Measurements from ENCODE around the gene ADGRD1.

The ADGRD1 gene

DNA sequence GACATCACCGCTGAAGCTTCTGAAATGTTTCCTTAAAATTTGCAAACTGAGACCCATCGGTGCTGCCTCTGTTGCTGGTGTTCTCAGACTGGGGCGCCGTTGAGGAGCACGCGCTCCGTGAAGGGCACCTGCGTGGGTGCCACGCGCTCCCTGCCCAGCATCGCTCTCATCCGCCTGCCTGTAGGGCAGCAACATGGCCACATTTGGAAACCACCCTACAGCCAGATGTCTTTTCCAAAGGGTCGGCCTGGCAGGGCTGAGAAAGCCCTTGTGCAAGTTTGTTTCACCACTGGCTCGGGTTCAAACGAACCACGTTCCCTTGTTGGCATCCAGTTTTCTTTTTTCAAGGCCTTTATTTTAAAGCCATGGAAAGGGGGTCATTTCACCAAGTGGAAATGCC lies 13.9 kb downstream of the ADGRD1 start:
- no peak for DNase-seq

DNA sequence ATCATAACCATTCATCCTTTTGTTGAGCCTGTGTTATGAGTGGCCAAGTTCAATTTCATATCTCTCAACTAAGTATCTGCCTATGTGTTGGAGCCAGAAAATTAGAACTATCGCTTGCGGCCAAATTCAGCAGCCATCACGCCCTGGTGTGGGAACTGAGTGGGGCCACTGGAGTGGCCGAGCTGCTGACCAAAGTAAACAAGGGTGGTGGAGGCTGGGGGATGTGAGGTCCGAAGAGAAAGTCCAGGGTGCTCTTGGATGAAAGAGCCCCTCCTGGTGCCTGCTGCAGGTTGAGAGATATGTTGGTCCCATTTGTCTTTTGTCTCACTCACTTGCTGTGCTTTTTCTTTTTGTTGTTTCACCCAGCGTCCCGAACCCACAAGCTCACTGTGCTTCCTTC lies 14.9 kb downstream of the ADGRD1 start:
- DNase-seq: no peak

DNA sequence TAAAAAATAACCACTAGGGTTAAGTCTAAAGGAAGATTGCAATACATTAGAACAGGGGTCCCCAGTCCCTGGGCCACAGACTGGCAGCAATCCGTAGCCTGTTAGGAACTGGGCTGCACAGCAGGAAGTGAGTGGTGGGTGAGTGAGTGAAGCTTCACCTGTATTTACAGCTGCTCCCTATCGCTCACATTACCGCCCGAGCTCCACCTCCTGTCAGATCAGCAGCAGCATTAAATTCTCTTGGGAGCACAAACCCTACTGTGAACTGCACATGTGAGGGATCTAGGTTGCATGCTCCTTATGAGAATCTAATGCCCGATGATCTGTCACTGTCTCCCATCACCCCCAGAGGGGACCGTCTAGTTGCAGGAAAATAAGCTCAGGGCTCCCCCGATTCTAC lies 15.5 kb downstream of the ADGRD1 start:
- DNase-seq: no peak

DNA sequence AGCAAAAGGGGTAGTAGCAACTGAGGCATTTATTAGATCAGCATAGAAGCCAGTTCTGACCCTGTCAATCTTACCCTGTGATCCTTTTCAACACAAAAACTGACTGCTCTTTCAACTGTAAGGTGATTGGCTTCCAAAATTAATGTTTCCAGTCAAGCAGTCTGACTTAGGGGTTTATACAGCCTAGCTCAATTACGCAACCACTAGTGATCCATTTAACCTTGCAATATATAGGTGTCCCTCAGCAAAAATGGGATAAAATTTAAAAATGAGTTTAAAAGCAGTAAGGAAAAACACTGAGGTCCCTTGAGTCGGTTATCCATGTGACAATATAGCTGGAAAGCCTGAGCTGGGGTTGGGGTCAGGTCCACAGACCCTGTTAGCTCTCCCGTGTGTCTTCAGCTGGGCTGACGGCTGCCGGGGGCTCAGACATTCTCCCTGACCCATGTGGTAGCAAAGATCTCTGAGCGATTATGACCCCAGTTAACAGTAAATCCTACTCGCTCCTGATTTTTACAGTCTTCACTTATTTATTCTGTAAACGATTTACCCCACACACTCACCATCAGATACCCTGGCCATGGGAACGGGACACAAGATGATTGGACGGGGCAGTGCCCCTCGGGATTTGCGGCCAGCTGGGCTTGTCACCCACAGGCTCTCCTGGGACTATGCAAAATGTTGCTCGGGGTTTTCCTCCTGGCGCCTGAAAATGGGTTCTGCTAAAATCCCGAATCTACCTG lies 16.6 kb downstream of the ADGRD1 start:
- no peak for DNase-seq

DNA sequence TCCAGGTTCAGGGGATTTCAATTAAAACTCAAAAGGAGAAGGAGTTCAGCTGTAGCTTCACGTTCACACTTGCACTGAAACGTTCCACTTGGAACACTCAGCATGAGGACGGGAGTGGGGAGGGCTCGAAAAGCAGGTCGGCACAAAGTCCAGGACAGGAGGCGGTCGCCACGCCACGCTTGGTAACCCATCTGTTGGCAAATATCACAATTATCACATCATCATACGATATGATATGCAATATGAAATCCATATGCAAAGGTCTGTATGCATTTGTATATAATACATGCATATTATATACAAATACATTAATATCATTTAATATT lies 17.2 kb downstream of the ADGRD1 start:
- DNase-seq: no peak

DNA sequence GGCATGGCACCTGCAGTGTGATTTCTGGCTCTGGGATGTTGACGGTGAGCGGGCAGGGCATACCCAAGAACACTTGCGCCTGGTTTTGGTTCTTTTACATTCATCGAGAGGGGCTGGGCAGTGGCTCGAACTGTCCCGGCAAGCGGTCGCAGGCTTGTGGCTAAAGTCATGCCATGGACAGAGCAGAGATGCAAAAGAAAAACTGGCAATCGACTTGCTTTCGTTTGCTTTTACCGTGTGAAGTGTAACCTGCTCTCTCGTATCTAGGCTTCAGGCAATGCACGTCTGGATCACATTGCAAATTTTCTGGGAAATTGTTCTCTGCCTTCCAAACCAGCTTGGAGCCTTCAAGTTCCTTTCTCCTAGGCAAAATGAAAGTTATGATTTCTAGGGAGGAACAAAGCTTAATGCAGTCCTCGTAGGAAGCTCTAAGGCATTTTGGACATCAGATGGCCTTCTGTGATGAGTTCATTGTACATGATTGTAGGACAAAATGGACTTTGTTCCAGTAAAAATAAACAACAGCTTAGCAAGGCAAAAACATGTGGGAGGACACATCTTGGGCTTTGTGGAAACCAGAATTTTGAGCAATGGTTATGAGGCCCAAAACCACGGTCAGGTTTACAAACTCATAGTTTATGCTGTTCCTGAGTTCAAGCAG lies 18.3 kb downstream of the ADGRD1 start:
- no peak for DNase-seq

DNA sequence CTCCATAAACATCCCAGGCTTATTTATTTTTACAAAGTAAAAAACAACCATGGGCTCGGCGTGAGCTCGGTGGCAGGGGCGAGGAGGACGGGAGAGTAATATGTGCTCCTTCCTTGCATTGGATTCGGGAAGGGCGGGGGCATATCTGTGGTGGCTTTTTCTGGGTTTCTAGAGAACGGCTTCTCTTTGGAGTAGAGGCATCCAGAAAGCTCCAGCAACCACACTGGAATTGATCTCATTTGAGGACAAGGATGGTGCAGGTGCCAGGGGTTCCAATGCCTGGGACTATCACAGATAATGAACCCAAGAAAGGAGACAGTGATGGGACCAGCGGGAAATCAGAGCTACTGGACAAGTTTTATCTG lies 18.9 kb downstream of the ADGRD1 start:
- no peak for DNase-seq

DNA sequence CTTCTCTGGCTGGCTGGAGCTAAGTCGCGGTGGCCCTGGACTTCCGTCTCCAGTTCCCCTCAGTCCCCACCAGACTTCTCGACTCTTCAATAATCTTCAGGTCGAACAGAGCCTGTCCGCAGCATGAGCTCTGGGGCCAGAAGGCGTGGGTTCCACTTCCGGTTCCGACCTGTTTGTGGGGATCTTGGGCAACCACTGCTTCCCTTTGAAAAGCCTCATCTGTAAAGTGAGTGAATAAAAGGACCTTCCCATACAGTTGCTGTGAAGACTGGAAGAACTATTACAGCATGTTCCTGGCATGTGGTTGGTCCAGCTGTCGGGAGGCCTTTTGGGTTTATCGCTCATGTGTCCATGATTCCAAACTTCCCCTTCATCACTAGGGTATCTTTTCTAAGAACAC lies 19.4 kb downstream of the ADGRD1 start:
- DNase-seq: no peak

DNA sequence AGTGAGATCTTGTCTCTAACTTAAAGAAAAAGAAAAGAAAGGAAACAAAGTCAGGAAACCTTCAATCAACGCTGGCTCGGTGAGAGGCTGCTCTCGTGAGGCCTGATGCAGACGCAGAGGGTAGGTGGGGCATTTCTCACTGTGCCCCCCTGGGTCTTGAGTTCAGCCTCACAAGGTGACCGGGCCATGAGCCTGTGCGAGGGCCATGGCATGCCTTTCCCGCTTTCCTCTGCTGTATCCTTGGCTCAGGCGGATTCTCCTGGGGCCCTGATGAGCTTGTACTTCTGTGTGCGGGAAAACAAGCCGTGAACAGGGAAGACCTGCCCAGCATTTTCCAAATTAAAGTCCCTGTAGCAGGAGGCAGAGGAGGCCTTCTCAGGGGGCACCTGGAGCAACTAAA lies 20.2 kb downstream of the ADGRD1 start:
- no peak for DNase-seq

DNA sequence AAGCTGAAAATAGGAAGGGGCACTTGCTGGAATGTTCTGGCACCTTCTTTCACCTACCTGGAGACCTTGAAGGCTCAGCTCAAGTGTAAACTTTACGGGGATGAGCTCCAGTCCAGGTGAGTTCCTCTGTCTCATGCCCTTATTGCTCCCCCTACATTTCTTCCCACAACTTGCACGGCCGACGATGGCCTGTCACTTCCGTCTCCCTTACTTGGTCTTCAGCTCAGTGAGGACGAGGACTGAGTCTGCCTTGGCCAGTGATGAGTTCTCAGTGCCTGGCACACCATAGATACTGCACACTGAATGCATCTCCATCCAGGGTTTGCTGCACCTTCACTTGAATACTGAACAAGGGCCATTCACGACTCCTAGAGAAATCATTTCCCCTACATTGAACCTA lies 21.4 kb downstream of the ADGRD1 start:
- DNase-seq: no peak

DNA sequence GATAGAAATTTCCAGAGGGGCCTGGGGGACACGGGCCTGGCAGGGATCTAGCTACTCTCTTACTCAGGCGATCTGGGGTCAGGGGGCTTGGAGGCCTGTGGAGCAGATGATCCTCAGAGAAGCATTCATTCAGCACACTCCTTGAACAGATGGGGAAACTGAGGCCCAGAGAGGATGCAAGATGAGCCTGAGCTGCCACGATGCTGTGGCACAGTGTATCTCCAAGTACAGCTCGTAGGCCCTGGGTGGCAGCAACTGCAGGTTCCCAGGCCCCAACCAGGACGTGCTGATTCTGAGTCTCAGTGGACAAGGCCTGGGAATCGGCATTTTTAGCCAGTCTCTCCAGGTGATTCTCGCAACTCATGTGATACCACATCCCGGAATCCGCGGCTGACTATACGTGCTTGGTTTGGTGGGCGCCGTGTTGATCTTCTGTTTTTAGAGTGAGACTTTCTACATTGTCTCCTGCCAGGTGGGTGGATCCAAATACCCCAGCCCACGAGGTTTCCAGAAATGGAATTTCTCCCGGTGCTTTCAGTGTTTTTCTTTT lies 22.5 kb downstream of the ADGRD1 start:
- no peak for DNase-seq

DNA sequence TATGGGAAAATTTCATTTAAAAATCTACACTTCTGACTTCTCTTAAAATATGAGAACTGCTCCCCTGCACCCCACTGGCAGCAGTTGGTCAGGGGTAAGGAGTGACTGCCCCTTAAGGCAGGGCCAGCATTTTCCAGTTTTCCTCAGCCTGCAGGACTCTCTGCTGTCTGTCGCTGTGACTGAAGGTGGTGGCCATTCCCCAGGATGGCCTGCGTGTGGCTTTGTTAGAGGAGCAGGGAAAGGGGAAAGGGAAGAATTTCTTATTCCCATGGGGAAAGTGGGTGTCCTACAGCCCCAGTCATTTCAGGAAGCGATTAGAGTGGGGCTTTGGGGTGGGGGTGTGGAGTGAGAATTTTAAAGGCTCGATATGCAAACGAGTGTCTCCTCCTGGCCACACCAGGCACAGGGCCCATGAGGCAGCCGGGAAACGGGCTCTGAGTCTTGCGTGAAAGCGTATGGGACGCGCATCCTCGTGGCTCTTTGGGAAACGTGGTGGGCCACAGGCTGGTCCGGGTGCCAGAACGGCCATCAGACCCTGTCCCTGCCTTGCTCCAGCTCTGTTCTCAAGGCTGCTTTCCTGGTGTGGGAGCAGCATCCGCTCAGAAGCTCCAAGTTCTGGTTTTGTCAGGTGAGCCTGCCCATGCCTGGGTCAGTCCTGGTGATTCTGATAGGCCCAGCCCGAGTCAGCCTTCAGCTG lies 23.5 kb downstream of the ADGRD1 start:
- no peak for DNase-seq

DNA sequence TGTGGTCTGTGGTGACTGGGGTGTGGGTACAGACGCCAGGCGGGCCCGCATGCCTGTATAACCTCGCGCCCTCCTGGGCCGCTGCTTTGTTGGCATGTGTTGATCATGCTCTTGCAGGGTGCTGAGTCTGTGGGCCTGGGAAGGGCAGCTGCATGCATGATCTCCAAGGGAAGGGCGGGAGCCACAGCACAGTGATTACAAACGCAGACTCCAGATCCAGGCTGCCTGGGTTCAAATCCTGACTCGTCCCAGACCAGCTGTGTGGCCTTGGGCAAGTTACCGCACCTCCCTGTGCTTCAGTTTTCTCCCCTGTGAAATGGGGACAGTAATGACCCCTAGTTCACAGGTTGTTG lies 24.0 kb downstream of the ADGRD1 start:
- DNase-seq: no peak

DNA sequence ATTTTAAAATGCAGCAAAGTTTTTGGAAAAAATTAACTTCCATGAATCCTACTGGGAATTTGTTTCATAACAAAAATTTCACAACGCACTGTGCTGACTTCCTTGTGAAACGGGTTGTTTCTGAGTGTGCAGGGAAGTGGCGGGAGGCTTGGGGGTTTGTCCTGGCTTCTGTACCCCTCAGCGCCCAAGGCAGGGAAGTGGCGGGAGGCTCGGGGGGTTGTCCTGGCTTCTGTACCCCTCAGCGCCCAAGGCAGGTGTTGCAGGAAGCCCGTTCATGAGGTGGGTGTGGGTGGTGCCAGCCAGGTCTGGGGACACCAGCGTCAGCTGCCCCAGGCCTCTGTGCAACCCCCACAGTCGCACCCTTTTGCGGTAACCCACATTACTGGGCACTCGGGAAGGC lies 25.1 kb downstream of the ADGRD1 start:
- no peak for DNase-seq

DNA sequence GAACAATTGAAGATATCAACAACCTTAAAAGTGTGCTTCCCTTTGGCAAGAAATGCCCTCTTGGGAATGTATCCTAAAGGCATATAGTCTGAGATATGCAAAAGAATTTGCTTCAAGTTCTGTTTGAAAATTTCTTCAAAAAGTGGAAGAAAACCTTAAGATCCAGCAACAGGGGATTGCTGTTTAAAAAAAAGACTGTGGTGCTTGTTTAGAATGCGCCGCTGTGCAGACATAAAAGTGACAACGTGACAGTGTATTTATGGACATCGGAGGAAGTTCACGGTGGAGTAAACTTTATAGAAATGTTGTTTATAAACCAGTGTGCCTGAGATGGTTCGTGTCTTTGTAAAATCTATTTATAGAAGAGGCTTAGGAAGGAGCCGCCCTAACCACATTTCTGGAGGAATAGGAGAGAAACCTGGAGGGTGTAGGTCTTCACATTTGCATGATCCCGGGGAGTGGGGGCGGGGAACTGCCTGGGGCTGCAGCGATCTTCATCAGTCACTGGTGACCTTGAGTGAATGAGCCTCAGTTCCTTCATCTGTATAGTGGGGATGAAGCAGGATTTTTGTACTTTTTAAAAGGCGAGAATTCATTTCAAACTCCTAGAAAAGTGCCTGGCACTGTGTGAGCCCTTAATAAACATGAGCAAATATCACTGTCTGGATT lies 27.5 kb downstream of the ADGRD1 start:
- DNase-seq: no peak

DNA sequence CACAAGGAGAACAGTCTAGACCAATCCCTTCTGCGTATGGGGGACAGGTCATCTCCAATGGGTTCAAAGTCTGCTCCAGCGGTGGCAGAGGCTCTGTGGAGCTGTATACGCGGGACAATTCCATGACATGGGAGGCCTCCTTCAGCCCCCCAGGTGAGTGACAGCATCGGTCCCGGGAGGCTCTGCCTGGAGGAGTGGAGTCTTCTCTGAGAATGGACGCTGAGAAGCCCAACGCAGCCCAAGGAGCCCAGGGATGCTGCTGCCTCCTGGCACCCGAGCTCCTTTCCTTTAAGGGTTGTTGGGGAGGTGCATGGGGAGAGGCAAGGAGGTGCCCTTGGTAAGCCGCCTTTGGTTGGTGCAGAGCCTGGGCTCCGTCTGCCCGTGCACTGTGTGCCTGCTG lies 28.2 kb downstream of the ADGRD1 start:
- no peak for DNase-seq

DNA sequence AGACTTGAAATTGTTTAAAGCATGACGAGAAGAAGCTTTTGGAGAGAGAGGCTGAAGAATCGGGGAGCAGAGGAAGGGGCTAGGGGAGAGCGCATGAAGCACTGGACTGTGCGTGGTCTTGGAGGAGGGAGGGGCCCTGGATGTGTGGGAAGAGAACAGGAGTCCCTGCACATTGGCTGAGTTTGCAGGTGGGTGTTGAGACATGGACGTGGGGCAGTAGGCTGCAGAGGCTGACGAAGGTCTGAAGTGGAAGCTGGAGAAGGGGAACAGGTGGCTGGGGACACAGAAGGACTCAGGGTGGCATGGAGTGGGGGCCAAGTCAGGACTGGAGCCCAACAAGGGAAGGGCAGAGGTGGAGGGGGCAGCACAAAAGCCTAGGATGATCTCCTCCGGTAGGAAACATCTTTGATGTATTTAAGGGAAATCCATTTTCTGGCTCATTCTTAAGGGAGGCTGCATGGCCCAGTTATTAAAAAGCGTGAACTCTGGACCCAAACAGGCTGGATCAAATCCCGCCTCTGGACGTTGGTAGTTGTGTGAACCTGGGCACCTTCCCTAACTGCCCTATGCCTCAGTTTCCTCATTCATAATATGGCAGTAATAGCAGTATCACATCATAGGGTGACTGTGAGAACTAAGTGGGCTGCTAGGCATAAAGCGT lies 29.0 kb downstream of the ADGRD1 start:
- DNase-seq: no peak

DNA sequence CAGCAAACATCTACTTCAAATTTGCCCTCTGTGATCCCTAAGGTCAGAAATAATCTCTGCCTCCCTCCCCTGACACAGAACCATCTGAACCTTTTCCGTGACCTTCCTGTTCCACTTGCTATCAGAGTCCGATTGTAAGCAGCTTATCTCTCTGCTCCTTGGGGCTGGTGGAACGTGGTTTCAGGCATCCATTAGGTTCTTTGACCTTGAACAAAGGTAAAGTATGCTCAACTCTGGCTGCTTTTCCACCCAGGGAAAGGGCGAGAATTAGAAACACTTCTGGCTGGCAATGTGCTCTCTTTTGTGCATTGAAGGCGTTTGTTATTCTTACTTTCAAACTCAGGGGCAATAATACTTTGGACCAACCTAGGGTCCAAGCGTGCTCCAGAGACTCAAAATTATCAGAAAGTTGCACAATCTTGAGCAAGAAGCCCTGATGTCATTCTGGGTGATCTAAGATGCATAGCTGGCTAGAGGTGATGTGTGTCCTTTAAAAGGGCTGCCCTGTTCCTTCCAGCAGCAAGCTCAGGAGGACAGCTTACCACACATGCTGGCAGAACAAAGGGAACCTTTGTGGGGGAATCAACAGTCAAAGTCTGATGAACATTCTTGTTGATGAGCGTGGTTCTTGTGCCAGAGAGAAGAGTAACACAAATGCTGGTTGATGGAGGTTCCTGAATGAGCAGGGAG lies 29.8 kb downstream of the ADGRD1 start:
- no peak for DNase-seq

DNA sequence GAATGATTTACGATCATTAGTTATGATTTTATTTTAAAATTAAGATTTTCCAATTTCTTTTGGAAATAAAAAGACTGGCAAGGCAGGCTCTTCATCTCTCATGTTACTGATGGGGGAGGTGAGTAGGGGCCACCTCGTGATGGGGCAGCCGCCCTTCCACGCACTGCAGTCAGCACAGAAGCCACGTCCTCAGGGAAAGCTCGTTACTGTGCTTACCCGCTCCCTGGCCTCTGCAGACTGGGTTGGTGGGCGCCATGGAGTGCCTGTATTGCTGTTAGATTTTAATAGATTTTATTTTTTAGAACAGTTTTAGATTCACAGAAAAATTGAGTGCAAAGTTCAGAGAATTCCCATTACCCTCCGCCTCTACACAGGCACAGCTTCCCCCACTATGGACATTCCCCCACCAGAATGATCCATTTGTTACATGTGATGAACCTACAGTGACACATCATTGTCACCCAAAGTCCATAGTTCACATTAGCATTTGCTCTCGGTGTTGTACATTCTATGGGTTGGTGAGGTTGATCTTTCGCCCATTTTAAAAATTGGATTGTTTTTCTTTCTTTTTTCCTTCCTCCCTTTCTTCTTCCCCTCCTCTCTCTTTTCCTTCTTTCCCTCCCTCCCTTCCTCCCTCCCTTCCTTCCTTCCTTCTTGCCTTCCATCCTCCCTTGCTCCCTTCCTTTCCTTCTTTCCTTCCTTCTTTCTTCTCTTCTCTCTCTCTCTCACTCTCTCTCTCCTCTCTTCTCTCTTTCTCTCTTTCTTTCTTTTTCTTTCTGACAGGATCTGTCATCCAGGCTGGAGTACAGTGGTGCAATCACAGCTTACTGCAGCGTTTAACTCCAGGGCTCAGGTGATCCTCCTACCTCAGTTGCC lies 30.7 kb downstream of the ADGRD1 start:
- DNase-seq: no peak

DNA sequence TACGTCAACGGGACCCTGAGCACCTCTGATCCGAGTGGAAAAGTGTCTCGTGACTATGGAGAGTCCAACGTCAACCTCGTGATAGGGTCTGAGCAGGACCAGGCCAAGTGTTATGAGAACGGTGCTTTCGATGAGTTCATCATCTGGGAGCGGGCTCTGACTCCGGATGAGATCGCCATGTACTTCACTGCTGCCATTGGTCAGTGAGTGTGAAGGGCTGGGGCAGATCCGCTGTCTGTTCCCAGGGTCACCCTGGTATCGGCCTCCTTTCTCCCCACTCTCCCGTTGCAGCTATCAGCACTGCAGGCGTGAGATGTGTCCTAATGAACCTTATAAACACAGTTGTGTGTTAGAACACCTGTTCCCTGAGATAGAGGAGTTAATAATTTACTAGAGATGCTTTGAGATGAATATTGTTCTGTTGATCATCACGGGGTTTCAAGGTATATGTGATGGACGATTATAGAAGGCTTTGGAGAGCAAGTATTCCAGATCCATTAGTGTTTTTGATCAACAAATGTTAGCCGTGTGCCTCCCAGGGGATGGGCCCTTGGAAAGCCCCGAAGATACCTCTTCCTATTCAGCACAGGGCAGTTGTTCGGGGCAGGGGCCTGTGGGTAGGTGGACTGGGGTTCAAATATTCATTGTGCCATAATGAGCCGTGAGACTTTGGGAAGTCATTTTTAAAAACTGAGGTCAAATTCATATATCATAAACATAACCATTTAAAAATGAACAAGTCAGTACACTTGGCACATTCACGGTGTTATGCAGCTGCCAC lies 33.6 kb downstream of the ADGRD1 start:
- no peak for DNase-seq

DNA sequence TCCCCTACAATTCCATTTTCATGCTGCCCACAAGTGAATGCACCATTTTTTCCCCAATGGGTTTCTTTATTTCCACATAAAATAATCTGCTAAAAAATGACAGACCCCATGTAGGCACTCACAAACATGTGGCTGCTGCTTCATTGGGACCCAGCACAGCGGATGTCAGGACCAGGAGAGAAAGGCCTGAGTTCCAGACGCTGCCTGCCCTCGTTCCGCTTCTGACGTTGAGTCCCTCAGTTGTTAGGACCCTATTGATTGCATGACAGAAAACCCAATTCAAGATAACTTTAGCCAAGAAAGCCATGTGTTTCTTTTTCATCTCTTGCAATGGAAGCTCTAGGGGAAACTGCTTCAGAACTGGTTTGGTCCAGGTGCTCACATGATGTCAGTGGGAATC lies 34.6 kb downstream of the ADGRD1 start:
- no peak for DNase-seq
